Common myeloid progenitor, CD34-positive (primary cell): ENCODE data around the gene WWC1.
"Not testable (repeated sequence)": the region's sequence is repeated elsewhere in the genome, so short reads cannot be mapped to it uniquely, and the experiment has no call there.

Experiments used
- CTCF ChIA-PET: fragments of 350-600 bp; sonication (Branson Sonifier 250); formaldehyde crosslinking; loops from one replicate; lab custom pipeline; 2021; ENCODE audit warnings: antibody characterized with exemption; lab: Charles Lee
- POLR2A ChIA-PET: fragments of 350-600 bp; sonication (Branson Sonifier 250); formaldehyde crosslinking; loops from one replicate; lab custom pipeline; 2021; ENCODE audit warnings: antibody characterized with exemption; lab: Charles Lee
- DNase-seq, 3 donors: peaks; one replicate each; pipeline versions ENCODE4 v3.0.0 to v3.0.0-alpha.2; 2013
- H3K27ac ChIP-seq, 2 experiments: 1 replicate in 1 of 2; 2 replicates in 1 of 2; pipeline ENCODE4 v1.7.0; 2013; ENCODE audit warnings: inconsistent platforms in 2 of 2, low read length in 2 of 2, mild to moderate bottlenecking in 2 of 2, low read depth in 1 of 2, moderate library complexity in 1 of 2; ENCODE audit not compliant: severe bottlenecking in 2 of 2, insufficient read depth in 1 of 2, poor library complexity in 1 of 2
- H3K27me3 ChIP-seq, 5 experiments: replicated peaks in 2 of 5; 1 replicate in 3 of 5; 2 replicates in 2 of 5; pipeline versions ENCODE4 v1.6.1 to v1.7.0; 2013; ENCODE audit warnings: low read length in 4 of 5, mild to moderate bottlenecking in 2 of 5, moderate library complexity in 2 of 5, inconsistent platforms in 1 of 5; ENCODE audit not compliant: insufficient read depth in 5 of 5, control insufficient read depth in 4 of 5
- H3K36me3 ChIP-seq, 4 experiments: 1 replicate in 2 of 4; 2 replicates in 2 of 4; pipeline versions ENCODE4 v1.6.1 to v1.7.0; 2013; ENCODE audit warnings: low read length in 3 of 4, control low read depth in 1 of 4, mild to moderate bottlenecking in 1 of 4; ENCODE audit not compliant: control insufficient read depth in 4 of 4, insufficient read depth in 4 of 4
- H3K4me1 ChIP-seq, 4 experiments: 1 replicate in 3 of 4; 2 replicates in 1 of 4; pipeline versions ENCODE4 v1.6.1 to v1.7.1; 2013; ENCODE audit warnings: low read length in 3 of 4, mild to moderate bottlenecking in 3 of 4, control low read depth in 1 of 4, inconsistent platforms in 1 of 4, moderate library complexity in 1 of 4; ENCODE audit not compliant: control insufficient read depth in 4 of 4, insufficient read depth in 4 of 4; ENCODE audit errors: control extremely low read depth in 1 of 4
- H3K4me3 ChIP-seq, 7 experiments: 1 replicate in 4 of 7; 2 replicates in 3 of 7; pipeline versions ENCODE4 v1.5.1 to v1.7.0; 2013; ENCODE audit warnings: mild to moderate bottlenecking in 7 of 7, low read length in 6 of 7, moderate library complexity in 6 of 7, inconsistent platforms in 2 of 7, low read depth in 2 of 7, control low read depth in 1 of 7; ENCODE audit not compliant: insufficient read depth in 4 of 7, control insufficient read depth in 1 of 7; ENCODE audit errors: extremely low read depth in 1 of 7
- H3K9me3 ChIP-seq, 5 experiments: 1 replicate in 4 of 5; 2 replicates in 1 of 5; pipeline versions ENCODE4 v1.6.1 to v1.7.1; 2013; ENCODE audit warnings: low read length in 4 of 5, mild to moderate bottlenecking in 2 of 5, inconsistent platforms in 1 of 5, low read depth in 1 of 5, moderate library complexity in 1 of 5; ENCODE audit not compliant: control insufficient read depth in 4 of 5, insufficient read depth in 2 of 5; ENCODE audit errors: control extremely low read depth in 1 of 5
- WGBS: methylation state at CpG from one replicate; pipeline ENCODE4 v1.1.5; 2013; ENCODE audit not compliant: insufficient coverage; 5-methylcytosine and 5-hydroxymethylcytosine counted together

Gene WWC1

DNA sequence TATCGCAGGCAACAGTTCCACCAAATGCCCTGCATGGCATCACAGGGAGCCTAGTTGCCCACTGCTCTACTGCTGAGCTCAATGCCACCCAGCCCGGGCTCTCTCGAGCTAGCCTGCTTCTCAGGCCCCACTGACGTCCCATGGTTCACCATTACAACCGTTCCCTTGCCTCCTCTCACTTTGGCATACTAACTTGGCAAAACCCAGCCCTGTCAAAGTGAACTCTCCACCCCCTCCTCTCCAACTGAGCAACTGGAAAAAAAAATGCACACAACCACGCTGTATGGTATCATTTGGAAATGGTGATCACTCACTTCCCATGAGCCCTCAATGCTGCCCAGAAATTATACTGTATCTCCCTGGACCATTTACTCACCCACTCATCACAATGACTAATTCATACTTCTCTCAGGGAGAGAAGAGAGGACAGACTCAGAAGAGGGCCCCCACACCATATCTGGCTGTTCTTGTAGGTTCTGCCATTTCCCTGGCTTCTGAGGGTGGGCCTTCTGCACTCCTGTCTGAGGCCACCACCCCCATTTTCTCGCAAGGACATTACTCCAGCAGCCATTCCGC, 143.4 kb downstream of the WWC1 start:
- ChIA-PET CTCF (no interaction called here), POLR2A (no interaction called here)
- no peak overlapping the region for H3K4me3 ChIP-seq
- H3K9me3 ChIP-seq = peaks cover 0 to 4% (median 0%) of the 10 kb centered on the region in 5 experiments
- no peaks in the 10 kb centered on the region for H3K27me3 ChIP-seq
- H3K36me3 ChIP-seq = no peaks in the 10 kb centered on the region
- DNase-seq = no peak
- no peaks in the 10 kb centered on the region for H3K4me1 ChIP-seq
- 72% methylated on average over 5 of the region's 8 CpGs for WGBS
- H3K27ac ChIP-seq = no peak overlapping the region

DNA sequence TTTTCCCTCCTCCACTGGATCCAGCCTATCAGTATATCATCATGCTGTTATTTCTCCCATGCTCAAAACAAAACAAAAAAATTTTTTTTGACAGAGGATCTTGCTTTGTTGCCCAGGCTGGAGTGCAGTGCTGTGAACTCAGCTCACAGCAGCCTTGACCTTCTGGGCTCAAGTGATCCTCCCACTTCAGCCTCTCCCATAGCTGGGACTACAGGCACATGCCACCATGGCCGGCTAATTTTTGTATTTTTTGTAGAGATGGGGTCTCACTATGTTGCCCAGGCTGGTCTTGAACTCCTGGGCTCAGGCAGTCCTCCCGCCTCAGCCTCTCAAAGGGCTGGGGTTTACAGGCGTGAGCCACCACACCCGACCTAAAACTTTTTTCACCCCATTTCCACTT, 143.9 kb downstream of the WWC1 start:
- CTCF ChIA-PET = not testable (repeated sequence)

DNA sequence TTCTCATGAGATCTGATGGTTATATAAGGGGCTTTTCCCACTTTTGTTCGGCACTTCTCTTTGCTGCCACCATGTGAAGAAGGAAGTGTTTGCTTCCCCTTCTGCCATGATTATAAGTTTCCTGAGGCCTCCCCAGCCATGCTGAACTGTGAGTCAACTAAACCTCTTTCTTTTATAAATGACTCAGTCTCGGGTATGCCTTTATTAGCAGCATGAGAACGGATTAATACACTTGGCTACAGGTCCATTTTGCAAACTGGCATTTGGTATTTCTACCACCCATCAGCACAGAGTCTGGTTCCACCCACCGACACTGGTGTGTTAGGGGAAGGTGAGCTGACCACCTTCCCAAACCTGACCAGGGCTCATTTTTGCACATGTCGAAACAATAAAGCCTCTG, 146.9 kb downstream of the WWC1 start:
- Histone ChIP-seq H3K27ac (no peak overlapping the region), H3K9me3 (peaks cover 0 to 4% (median 0%) of the 10 kb centered on the region in 5 experiments), H3K4me3 (no peak overlapping the region), H3K36me3 (no peaks in the 10 kb centered on the region), H3K4me1 (no peaks in the 10 kb centered on the region), H3K27me3 (no peaks in the 10 kb centered on the region)
- ChIA-PET POLR2A (no interaction called here), CTCF (no interaction called here)
- WGBS = 52% methylated on average over 3 of the region's 5 CpGs
- DNase-seq = no peak

More for the DNA sequence above, 143.9 kb downstream of the WWC1 start:
- POLR2A ChIA-PET, H3K4me3 ChIP-seq, H3K27ac ChIP-seq, H3K36me3 ChIP-seq, H3K4me1 ChIP-seq, H3K9me3 ChIP-seq, DNase-seq, H3K27me3 ChIP-seq: not testable (repeated sequence)
- 100% methylated on average over 2 of the region's 4 CpGs for WGBS

DNA sequence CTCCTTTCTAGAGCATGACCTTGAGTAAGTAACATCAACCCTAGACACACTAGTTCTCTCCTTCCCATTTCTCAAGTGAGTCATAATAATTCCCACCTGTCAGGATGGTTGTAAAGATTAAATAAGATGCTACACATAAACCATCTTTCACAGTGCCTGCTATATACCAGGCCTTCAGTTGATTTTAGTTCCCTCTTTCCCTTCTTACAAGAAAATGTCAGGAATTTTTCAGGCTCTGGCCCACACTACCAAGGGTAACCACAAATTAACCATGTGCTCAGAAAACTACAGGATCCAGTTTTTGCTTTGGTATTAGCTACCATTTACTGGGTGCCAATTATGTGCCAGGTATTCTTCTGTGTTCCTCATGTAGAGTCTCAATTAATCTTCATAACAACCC, 152.1 kb downstream of the WWC1 start:
- H3K27ac ChIP-seq = no peak overlapping the region
- H3K36me3 ChIP-seq = no peaks in the 10 kb centered on the region
- DNase-seq = no peak
- ChIA-PET CTCF (no interaction called here), POLR2A (no interaction called here)
- peaks cover 0 to under 1% (median 0%) of the 10 kb centered on the region in 5 experiments for H3K9me3 ChIP-seq
- no peaks in the 10 kb centered on the region for H3K4me1 ChIP-seq
- peaks cover 0 to 1% (median 0%) of the 10 kb centered on the region in 5 experiments for H3K27me3 ChIP-seq
- no peak overlapping the region for H3K4me3 ChIP-seq

DNA sequence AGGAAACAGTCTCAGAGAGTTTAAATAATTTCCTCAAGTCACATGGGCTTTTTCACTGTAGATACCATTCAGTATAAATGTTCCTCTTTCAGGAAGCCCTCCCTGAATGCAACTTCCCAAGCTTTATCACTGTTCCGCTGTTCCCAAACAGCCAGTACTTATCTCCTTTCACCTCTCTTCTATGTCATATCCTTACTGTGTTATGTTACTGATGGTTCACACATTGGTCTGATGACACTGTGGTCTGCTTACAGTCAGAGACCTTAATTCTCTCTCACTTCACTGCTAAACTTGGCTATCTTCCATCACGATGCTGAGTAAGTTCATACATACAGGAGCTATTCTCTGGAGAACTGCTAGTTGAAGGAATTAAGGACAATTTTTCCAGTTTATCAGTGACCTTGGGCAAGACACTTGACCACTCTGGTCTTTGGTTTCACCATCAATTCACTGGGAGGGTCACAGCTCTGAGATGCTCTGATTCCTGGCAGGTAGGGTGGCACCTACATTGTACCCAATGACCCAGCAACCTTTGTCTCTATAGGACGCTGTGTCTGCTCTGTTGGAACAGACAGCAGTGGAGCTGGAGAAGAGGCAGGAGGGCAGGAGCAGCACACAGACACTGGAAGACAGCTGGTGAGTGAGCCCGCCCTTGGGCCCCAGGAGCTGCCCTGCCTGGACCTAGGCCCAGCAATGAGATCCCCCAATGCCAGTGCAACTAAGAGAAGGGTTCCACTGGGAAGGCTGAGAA, 152.7 kb downstream of the WWC1 start:
- Histone ChIP-seq H3K4me3 (no peak overlapping the region), H3K9me3 (no peaks in the 10 kb centered on the region), H3K36me3 (no peaks in the 10 kb centered on the region), H3K27me3 (peaks cover 0 to 1% (median 0%) of the 10 kb centered on the region in 5 experiments), H3K4me1 (no peaks in the 10 kb centered on the region), H3K27ac (no peak overlapping the region)
- no peak for DNase-seq
- CTCF ChIA-PET = no interaction called here
- WGBS = 100% methylated on average over 4 of the region's 4 CpGs
- POLR2A ChIA-PET = no interaction called here

DNA sequence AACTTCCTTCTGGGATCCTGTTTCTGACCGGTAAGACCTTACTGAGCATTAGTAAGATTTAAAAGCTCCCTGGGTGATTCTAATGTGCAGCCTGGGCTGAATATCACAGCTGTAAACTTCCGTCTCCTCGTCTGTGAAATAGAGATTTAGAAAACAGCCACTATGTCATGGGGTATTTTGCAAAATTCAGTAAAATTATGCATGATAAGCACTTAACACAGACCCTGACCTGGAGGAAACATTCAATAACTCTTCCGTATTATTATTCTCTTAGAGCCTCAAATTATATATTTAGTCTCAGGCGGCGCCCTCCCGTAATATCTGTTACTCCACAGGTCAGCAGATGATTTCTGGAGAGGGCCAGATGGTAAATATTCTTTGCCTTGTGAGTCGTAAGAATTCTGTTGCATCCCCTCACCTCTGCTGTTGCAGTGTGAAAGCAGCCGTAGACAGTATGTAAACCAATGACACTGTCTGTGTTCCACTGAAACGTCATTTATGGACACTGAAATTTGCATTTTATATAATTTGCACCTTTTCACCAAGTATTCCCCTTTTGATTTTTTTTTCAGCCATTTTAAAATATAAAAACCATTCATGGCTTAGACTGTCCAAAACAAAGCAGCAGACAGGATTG, 155.7 kb downstream of the WWC1 start:
- peaks cover 0 to 1% (median 0%) of the 10 kb centered on the region in 5 experiments for H3K27me3 ChIP-seq
- ChIA-PET POLR2A (no interaction called here), CTCF (no interaction called here)
- DNase-seq = no peak
- H3K4me3 ChIP-seq = no peak overlapping the region
- no peaks in the 10 kb centered on the region for H3K9me3 ChIP-seq
- no peaks in the 10 kb centered on the region for H3K4me1 ChIP-seq
- H3K36me3 ChIP-seq = no peaks in the 10 kb centered on the region
- no peak overlapping the region for H3K27ac ChIP-seq
- 90% methylated on average over 6 of the region's 10 CpGs for WGBS

DNA sequence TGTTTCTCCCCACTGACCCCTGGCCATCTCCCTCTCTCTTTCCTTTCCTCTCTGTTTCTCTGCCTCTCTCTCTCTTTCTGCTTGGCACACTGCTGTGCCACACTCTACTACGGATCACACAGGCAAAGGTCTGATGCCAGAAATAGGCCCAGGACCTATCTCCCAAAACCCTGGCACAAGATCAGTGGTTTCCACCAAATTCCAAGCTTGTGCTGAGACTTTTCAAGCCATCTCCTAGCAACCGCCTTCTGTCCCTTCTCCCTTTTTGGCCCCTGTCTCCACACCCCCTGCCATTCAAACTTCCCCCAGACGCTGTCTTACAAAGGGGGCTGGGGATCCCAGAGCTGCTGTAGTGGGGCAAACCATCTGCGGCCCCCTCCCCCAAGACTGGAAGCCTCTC, 156.4 kb downstream of the WWC1 start:
- Histone ChIP-seq H3K4me3 (peak overlapping the region in 1 of 7 experiments; percentile 7), H3K9me3 (no peaks in the 10 kb centered on the region), H3K27me3 (peaks cover 0 to 1% (median 0%) of the 10 kb centered on the region in 5 experiments), H3K27ac (no peak overlapping the region), H3K36me3 (no peaks in the 10 kb centered on the region), H3K4me1 (no peaks in the 10 kb centered on the region)
- WGBS = 100% methylated on average over 4 of the region's 4 CpGs
- CTCF ChIA-PET = no interaction called here
- DNase-seq = no peak
- POLR2A ChIA-PET = no interaction called here
